HG03558 (cell line): ENCODE results near the gene ZSCAN5C.
"Not testable (repeated sequence)": the region's sequence is repeated elsewhere in the genome, so short reads cannot be mapped to it uniquely, and the experiment has no call there.

Experiments
- ATAC-seq: cut with Tn5 transposase; IDR thresholded peaks from one replicate; pipeline ENCODE4 v1.9.1; 2021; ENCODE audit warnings: moderate number of reproducible peaks; ENCODE audit not compliant: unreplicated experiment; ENCODE audit errors: extremely low read depth

Gene ZSCAN5C

DNA sequence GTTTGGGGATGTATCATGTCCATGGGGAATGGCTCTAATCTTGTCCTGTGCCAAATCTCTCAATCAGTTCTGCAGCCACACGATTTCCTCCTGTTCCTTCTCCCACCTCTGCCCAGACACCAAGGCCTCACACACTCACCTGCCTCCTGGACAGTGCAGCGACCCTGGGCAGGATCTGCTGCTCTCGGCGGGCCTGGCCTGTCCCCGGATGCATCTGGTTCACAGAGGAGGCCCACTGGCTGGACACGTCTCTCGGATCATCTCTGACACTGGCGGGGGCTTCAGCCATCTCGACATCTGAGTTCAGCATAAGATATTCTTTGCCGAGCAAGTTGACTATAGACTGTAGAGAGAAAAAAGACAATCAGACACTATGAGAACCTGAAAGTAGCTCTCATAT, 10.4 kb upstream of the ZSCAN5C start:
- ATAC-seq = no peak

DNA sequence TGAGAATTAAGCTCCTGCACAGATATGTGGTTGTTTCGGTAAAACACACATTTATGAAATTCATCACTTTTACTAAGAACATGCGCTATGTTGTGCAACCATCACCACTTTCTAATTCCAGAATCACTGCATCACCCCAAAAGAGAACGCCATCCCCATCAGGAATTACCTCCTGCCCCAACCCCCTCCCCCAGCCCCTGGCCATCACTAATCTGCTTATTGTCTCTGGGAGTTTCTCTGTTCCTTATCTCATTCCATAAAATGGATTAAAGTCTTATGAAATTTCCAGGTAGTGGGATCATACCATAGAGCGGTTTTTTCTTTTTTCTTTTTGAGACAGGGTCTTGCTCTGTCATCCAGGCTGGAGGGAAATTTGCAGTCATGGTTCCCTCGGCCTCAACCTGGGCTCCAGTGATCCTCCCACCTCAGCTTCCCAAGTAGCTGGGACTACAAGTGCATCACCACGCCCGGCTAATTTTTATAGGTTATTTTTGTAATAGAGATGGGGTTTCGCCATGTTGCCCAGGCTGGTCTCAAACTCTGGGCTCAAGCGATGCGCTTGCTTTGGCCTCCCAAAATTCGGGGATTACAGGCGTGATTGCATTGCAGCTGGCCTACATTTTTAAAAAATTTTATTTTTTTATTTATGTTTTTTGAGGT, 8.0 kb upstream of the ZSCAN5C start:
- ATAC-seq = no peak

DNA sequence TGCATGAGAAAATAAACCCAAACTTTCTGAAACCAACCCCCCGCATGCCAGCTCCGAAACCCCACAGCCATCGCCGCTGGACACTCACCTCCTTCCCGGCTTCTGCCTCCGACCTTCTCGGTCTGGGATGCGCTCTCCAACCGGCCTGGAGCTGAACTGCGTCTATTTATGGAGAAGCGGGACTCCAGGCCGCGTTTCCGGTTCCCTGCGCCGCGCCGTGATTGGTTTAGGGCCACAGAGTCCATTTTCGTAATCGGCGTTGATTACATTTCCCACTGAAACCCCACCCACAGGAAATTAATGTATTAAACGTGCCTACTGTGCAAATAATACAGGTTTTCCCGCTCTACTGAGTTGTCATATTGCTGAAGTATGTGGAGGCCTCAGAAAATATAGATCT, 4.4 kb upstream of the ZSCAN5C start, which contains the start of gene ZSCAN5B:
Gene ZSCAN5B, minus strand, starts transcription at position 138 of the 400 bp plus-strand sequence. CDS start 4,731 bp downstream, outside the sequence.
- ATAC-seq = not testable (repeated sequence)

DNA sequence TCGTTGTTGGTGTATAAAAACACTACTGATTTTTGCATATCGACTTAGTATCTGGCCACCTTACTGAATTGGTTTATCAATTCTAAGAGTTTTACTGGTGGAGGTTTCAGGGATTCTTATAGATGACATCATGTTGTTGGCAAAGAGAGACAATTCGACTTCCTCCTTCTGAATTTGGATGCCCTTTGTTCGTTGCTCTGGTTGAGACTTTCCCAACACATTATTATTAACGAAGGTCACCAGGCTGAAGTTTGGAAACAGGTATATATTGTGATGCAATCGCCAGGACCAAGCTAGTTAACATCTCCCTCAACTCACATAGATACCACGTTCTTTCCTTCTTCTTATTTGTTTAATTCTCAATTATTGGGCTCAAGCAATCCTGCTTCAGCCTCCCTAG, 2.4 kb upstream of the ZSCAN5C start:
- ATAC-seq = no peak

DNA sequence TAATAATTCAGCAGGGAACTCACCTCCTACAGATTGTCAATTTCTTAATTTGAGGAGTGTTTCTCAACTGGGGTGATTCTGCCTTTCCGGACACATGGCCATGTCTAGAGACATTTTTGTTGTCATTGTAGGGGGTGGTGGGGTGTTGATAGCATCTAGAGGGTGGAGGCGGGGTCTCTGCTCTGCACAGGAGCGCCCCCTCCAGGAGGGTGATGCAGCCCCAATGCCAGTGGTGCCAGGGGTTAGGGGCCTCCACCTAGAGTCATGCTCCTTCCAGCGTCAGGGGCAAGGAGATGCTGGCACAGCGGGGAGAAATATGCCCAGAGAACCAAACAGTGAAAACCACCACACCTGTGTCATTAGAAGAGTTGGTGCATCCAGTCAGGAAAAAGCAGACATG, 5.5 kb downstream of the ZSCAN5C start:
- ATAC-seq = not testable (repeated sequence)

DNA sequence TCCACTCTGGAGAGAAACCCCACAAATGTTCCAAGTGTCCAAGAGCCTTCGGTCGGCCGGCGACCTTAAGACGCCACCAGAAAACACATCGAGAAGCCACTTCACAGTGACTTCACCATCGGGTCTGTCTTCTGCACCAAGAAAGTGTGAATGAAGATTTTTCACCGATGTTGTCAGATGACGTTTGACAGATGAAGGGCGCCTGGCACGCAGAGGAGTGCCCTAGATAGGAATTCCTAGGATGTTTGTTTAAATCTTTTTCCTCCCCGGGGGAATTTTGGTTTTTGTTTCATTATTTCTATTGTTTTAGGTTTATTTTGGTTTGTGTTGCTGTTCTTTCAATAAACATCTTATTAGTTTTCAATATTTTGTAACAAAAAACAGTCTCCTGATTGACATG, 7.0 kb downstream of the ZSCAN5C start:
- no peak for ATAC-seq

DNA sequence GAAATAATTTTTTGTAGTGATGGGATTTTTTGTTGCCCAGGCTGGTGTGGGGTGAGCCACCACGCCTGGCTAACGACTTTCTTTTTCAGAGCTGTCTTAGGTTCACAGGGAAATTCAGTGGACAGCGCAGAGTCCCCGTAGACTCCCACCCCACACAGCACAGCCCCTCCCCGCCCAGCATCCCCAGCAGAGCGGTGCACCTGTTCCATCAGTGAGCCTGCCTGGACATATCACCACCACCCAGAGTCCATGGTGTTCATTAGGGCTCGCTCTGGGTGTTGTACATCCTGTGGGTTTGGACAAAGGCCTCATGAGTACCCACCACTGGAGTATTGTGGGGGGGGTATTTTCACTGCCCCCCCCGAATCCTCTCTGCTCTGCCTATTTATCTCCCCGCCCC, 8.0 kb downstream of the ZSCAN5C start:
- not testable (repeated sequence) for ATAC-seq

DNA sequence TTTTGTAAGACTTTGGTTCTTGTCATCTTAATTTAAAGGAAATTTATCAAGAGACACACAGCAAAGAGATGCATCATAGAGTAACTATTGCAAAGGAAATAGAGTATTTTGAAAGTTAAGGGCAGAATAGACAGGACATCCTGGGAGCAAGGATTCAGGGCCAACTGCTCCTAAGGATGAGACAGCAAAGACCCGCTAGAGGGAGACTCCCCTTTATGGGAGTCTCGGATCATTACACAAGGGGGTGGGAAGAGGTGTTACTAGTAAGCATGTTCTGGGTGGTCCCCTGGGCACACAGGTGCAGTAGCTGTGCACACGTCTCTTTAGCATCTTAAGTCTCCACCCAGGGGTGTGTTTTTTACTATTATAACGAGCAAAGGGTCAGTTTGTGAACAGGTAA, 9.6 kb downstream of the ZSCAN5C start:
- no peak for ATAC-seq

DNA sequence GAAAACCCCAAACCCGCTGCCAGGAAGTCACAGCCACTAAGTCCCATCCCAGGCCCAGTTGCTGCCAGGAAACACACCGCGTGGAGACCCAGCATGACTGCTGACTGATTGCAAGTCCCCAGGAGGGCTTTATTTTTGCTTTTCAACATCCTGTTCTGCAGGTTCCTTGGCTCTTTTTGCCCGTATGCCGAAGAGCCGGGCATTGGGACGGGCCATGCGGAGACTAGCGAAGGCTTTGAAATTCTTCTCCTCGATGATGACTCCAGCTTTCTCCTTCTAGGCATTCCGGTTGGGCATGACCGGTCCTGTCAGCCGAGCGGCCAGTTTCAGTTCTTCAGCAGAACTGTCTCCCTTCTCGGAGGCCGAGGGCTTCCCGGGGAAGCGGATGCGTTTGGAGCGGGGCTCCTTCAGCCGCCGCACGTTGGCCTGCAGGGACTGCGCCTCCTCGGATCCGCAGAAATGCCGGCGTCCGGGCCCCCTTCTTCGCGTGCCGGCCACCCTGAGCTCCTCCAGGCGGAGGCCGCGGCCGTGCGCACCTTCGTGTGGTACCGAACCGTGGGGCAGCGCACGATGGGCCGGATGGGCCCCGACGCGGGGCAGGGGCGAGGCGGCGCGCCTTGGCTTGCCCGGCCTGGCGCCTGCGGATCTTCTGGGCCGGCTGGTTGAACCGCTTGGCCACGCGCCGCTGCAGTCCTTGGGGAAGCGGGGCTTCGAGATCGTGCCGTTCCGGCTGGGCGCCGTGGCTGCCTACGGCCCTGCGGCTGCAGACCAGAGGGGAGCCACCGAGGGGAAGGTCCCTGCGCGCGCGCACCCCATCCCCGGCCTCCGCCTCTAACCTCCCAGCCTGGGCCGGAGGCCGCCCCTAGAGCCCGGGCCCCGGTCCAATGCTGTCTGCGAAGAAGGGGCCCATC, 15.2 kb downstream of the ZSCAN5C start:
- no peak for ATAC-seq

DNA sequence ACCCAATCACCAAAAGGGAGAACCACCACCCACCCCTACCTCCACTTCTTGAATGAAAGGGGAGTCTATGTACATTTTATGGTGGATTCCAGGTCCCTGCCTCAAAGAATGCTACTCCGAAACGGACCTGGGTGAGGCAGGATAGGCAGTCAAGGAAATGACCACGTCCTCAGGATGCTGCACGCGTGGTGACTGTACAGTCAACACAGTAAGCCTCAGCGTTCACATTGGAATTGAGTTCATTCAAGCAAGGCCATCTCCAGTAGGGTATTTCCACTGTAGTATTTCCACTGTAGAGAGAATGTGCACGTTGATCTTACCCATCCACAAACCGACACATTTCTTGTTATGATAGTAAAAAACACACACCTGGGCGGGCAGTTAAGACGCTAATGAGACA, 16.9 kb downstream of the ZSCAN5C start:
- no peak for ATAC-seq

DNA sequence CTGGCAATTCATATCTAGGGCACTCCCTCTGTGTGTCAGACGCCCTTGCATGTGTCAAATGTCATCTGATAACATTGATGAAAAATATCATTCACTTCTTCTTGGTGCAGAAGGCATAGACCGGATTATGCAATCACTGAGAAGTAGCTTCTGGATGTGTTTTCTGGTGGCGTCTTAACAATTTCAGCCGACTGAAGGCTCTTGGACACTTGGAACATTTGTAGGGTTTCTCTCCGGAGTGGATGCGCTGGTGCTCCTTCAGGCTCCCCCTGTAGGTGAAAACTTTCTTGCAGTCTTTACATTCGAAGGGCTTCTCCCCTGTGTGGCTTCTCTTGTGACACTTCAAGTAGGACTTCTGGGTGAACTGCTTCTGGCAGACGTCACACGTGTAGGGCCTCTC, 19.4 kb downstream of the ZSCAN5C start:
- not testable (repeated sequence) for ATAC-seq

DNA sequence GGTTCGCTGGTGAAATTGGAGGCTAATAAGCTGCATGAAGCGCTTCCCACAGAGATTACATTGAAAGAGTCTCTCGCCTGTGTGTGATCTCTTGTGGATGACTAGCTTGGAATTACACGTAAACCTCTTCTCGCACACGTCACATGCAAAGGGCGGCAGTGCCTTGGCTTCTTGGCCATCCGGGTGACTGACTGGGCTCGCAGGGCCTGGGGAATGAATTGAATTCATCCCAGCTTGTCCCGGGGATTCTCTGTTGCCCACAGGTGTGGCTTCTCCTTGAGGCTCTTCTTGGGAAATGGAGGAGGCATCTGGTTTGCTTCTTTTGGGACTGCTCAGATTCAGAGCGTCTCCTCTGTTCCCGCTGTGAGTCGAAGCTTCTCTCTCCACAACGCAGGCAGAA, 19.8 kb downstream of the ZSCAN5C start:
- no peak for ATAC-seq

DNA sequence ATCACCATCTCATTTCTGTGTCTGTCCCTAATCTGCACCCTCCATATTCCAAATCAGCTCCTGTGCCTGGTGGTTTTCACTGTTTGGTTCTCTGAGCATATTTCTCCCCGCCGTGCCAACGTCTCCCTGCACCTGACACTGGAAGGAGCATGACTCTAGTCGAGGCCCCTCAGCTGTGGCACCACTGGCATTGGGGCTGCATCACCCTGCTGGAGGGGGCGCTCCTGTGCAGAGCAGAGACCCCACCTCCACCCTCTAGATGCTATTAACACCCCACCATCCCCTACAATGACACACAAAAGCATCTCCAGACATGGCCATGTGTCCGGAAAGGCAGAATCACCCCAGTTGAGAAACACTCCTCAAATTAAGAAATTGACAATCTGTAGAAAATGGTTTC, 20.8 kb downstream of the ZSCAN5C start:
- no peak for ATAC-seq

DNA sequence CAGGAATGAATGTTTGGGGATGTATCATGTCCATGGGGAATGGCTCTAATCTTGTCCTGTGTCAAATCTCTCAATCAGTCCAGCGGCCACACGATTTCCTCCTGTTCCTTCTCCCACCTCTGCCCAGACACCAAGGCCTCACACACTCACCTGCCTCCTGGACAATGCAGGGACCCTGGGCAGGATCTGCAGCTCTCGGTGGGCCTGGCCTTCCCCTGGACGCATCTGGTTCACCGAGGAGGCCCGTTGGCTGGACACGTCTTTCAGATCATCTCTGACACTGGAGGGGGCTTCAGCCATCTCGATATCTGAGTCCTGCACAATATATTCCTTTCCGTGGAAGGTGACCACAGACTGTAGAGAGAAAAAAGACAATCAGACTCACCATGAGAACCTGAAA, 21.4 kb downstream of the ZSCAN5C start:
- ATAC-seq = no peak

DNA sequence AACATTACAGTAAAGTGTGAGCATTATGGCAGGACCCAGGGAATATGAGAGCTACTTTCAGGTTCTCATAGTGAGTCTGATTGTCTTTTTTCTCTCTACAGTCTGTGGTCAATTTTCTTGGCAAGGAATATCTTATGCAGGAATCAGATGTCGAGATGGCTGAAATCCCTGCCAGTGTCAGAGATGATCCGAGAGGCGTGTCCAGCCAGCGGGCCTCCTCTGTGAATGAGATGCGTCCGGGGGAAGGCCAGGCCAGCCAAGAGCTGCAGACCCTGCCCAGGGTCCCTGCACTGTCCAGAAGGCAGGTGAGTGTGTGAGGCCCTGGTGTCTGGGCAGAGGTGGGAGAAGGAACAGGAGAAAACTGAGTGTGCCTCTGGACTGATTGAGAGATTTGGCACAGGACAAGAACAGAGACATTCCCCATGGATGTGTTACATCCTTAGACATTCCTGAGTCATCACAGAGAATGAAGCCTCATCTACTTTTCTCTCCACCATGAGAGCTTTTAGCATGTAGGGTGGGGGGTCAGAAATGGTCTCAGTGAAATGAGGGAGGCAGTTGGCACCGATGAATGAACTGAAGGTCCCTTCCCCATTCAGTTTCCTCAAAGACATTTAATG, 43.2 kb downstream of the ZSCAN5C start:
- ATAC-seq = no peak

DNA sequence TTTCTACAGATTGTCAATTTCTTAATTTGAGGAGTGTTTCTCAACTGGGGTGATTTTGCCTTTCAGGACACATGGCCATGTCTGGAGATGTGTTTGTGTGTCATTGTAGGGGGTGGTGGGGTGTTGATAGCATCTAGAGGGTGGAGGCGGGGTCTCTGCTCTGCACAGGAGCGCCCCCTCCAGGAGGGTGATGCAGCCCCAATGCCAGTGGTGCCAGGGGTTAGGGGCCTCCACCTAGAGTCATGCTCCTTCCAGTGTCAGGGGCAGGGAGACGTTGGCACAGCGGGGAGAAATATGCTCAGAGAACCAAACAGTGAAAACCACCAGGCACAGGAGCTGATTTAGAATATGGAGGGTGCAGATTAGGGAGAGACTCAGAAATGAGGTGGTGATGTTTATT, 43.7 kb downstream of the ZSCAN5C start:
- not testable (repeated sequence) for ATAC-seq

DNA sequence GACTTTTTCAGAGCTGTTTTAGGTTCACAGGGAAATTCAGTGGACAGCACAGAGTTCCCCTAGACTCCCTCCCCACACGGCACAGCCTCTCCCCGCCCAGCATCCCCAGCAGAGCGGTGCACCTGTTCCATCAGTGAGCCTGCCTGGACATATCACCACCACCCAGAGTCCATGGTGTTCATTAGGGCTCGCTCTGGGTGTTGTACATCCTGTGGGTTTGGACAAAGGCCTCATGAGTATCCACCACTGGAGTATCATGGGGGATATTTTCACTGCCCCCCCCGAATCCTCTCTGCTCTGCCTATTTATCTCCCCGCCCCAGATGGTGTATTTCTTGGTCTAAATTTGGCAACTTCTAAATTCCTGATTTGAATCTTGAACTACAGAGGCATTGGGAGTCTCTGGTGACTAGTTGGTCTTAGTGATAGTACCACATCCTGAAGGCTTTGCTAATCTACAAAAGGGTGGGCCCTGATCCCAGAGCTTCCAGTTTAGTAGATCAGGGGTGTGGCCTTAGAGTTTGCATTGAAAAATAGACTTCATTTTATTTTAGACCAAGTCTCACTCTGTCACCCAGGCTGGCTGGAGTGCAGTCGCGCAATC, 46.8 kb downstream of the ZSCAN5C start:
- not testable (repeated sequence) for ATAC-seq

DNA sequence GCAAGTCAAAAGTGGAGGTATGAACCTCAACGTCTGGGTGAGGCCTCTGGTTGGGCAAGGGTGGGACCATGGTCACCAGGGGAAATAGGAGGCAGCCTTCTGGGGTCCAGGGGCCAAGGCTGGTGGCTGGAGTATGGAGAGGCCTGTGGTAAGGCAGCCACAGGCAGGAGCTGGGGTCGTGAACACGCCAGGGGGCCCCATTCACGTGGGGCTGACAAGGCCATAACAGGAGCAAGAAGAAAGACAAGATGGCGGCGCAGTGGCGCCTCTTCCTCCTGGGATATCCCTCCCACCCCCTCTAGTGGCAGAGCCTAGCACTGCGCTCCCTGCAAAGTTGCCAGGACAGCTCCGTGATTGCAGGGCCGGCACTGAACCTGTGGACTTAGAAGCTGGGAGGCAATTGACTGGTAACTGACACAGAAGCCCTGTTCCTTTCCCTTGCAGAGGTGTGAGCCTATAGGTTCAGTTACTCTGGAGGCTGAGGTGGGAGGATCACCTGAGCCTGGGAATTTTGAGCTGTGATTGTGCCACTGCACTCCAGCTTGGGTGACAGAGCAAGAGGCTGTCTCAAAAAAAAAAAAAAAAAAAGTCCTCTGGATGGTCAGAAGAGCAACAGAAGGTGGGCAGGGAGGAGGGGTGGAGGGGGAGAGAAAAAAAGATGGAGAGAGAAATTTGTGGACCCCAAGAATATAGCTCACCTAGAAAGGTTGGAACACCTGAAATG, 50.8 kb downstream of the ZSCAN5C start:
- ATAC-seq = no peak

DNA sequence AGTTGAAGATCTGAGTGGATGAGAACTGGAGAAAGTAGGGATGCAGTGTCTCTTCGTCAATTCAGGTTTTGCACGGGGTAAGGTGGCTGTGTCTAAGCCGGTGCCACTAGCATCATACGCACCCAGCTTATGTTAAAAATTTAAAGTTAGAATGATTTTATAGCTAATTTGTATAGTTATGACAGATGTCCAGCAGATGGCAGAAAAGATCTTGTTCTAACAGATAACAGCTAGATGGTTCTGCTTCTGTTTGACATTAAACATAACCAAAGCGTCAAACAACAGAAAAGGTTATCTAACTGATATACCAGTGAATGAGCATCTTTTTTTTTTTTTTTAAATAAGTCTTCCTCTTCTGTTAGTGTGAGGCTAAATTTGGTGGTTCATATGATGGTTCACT, 51.7 kb downstream of the ZSCAN5C start:
- ATAC-seq = no peak

DNA sequence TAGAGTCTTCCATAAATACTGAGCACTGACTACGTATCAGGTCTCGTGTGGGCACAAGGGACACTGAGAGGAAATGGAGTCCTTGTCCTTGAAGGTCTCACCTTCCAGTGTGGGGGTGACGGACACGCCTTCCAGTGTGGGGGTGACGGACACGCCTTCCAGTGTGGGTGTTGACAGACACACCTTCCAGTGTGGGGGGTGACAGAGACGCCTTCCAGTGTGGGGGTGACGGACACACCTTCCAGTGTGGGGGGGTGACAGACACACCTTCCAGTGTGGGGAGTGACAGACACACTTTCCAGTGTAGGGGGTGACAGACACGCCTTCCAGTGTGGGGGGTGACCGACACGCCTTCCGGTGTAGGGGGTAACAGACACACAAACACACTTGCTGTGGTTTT, 56.2 kb downstream of the ZSCAN5C start:
- no peak for ATAC-seq
